IgD-negative memory B cell (primary cell): ENCODE results near the gene PAIP1. TPM values are rescaled to one million over a fixed set of nuclear protein-coding genes. Genes with fewer than 3 reads are reported as not detected.
"Not testable (repeated sequence)": the region's sequence is repeated elsewhere in the genome, so short reads cannot be mapped to it uniquely, and the experiment has no call there.

ENCODE experiments used
- H3K27ac Mint-ChIP-seq, 3 donors: one replicate each; pipeline ENCODE4 v1.8.0; 2020 to 2022; ENCODE audit warnings: mild to moderate bottlenecking in 3 of 3, mixed read lengths in 3 of 3, moderate library complexity in 1 of 3
- H3K27me3 Mint-ChIP-seq: one replicate; pipeline ENCODE4 v1.8.0; 2021; ENCODE audit warnings: mixed read lengths
- H3K36me3 Mint-ChIP-seq: one replicate; pipeline ENCODE4 v1.8.0; 2020; ENCODE audit warnings: mild to moderate bottlenecking, mixed read lengths
- H3K4me1 Mint-ChIP-seq, 3 donors: one replicate each; pipeline ENCODE4 v1.8.0; 2020 to 2022; ENCODE audit warnings: mixed read lengths in 3 of 3, mild to moderate bottlenecking in 1 of 3
- H3K4me3 Mint-ChIP-seq, 4 donors: one replicate each; pipeline ENCODE4 v1.8.0; 2020 to 2022; ENCODE audit warnings: mild to moderate bottlenecking in 4 of 4, mixed read lengths in 4 of 4, moderate library complexity in 3 of 4
- H3K9me3 Mint-ChIP-seq, 3 donors: one replicate each; pipeline ENCODE4 v1.8.0; 2020 to 2021; ENCODE audit warnings: mixed read lengths in 3 of 3, mild to moderate bottlenecking in 1 of 3
- polyA plus RNA-seq: library from polyadenylated mRNA; unstranded; fragments of 300-500 nt; fragmentation: Illumina TruSeq; gene quantifications from one replicate; pipeline ENCODE4 v1.2.3, GENCODE V29; 2021

The PAIP1 gene
- polyA plus RNA-seq, 1 donor from 2014 or later = 35.8 TPM

- Mint-ChIP-seq H3K27me3 (no peaks in the 10 kb centered on the region), H3K9me3 (no peaks in the 10 kb centered on the region), H3K4me1 (peaks cover 11 to 26% (median 19%) of the 10 kb centered on the region in 3 donors), H3K36me3 (peaks cover 2% of the 10 kb centered on the region), H3K4me3 (peak within 1 kb of the TSS; percentile 93 to 99 (median 97)), H3K27ac (peak within 1 kb of the TSS; percentile 70 to 94 (median 92))
These were observed 41.8 kb downstream of the PAIP1 start, which contains the start of gene C5orf34 for GRCh38 chr5:43514816-43515677. C5orf34 (minus strand) TSS chr5:43515148; CDS start chr5:43509339, 5,809 bp downstream.

- Mint-ChIP-seq H3K4me1 (peaks cover 11 to 26% (median 19%) of the 10 kb centered on the region in 3 donors), H3K27me3 (no peaks in the 10 kb centered on the region), H3K4me3 (peak overlapping the region; percentile 93 to 99 (median 97)), H3K27ac (peak overlapping the region; percentile 70 to 94 (median 92)), H3K36me3 (peaks cover 2% of the 10 kb centered on the region), H3K9me3 (no peaks in the 10 kb centered on the region)
These were observed 42.4 kb downstream of the PAIP1 start for GRCh38 chr5:43514471-43514815.

- peaks cover 2% of the 10 kb centered on the region for H3K36me3 Mint-ChIP-seq
- no peaks in the 10 kb centered on the region for H3K9me3 Mint-ChIP-seq
- peak overlapping the region; percentile 93 to 99 (median 97) for H3K4me3 Mint-ChIP-seq
- H3K27me3 Mint-ChIP-seq = no peaks in the 10 kb centered on the region
- peaks cover 11 to 26% (median 19%) of the 10 kb centered on the region in 3 donors for H3K4me1 Mint-ChIP-seq
- H3K27ac Mint-ChIP-seq = peak overlapping the region in 2 of 3 donors; percentile 3 to 70
These were observed 42.9 kb downstream of the PAIP1 start for GRCh38 chr5:43514025-43514424.

GRCh38 chr5:43511062-43511461 is 45.8 kb downstream of the PAIP1 start:
- H3K27me3 Mint-ChIP-seq, H3K27ac Mint-ChIP-seq, H3K9me3 Mint-ChIP-seq, H3K36me3 Mint-ChIP-seq, H3K4me3 Mint-ChIP-seq: not testable (repeated sequence)
- peaks cover 11 to 26% (median 19%) of the 10 kb centered on the region in 3 donors for H3K4me1 Mint-ChIP-seq

GRCh38 chr5:43498581-43498980 is 58.3 kb downstream of the PAIP1 start:
- H3K27me3 Mint-ChIP-seq = no peaks in the 10 kb centered on the region
- peak overlapping the region in 1 of 3 donors; percentile 10 for H3K27ac Mint-ChIP-seq
- no peaks in the 10 kb centered on the region for H3K9me3 Mint-ChIP-seq

GRCh38 chr5:43497311-43498104 is 59.4 kb downstream of the PAIP1 start:
- H3K27me3 Mint-ChIP-seq = no peaks in the 10 kb centered on the region
- H3K4me3 Mint-ChIP-seq = peak overlapping the region in 2 of 4 donors; percentile 24 to 66
- peak overlapping the region in 1 of 3 donors; percentile 20 for H3K27ac Mint-ChIP-seq
- H3K4me1 Mint-ChIP-seq = no peaks in the 10 kb centered on the region
- no peaks in the 10 kb centered on the region for H3K36me3 Mint-ChIP-seq
- H3K9me3 Mint-ChIP-seq = no peaks in the 10 kb centered on the region

More at GRCh38 chr5:43498581-43498980, 58.3 kb downstream of the PAIP1 start:
- no peak overlapping the region for H3K4me3 Mint-ChIP-seq
- no peaks in the 10 kb centered on the region for H3K4me1 Mint-ChIP-seq
- peaks cover 2% of the 10 kb centered on the region for H3K36me3 Mint-ChIP-seq

GRCh38 chr5:43491326-43491725 is 65.6 kb downstream of the PAIP1 start:
- Mint-ChIP-seq H3K36me3 (no peaks in the 10 kb centered on the region), H3K9me3 (no peaks in the 10 kb centered on the region), H3K4me3 (no peak overlapping the region), H3K27ac (no peak overlapping the region), H3K27me3 (no peaks in the 10 kb centered on the region), H3K4me1 (peaks cover 0 to 2% (median 0%) of the 10 kb centered on the region in 3 donors)

- Mint-ChIP-seq H3K9me3 (no peaks in the 10 kb centered on the region), H3K4me3 (no peak overlapping the region), H3K27me3 (no peaks in the 10 kb centered on the region), H3K4me1 (peaks cover 16 to 32% (median 24%) of the 10 kb centered on the region in 3 donors), H3K36me3 (no peaks in the 10 kb centered on the region), H3K27ac (peak overlapping the region in 1 of 3 donors; percentile 100)
These were observed 70.5 kb downstream of the PAIP1 start for GRCh38 chr5:43486353-43486752.

GRCh38 chr5:43485406-43485805 is 71.5 kb downstream of the PAIP1 start:
- Mint-ChIP-seq H3K27ac (peak overlapping the region; percentile 97 to 100 (median 100)), H3K4me1 (peaks cover 16 to 32% (median 24%) of the 10 kb centered on the region in 3 donors), H3K9me3 (no peaks in the 10 kb centered on the region), H3K36me3 (no peaks in the 10 kb centered on the region), H3K4me3 (peak overlapping the region in 3 of 4 donors; percentile 50 to 97 (median 66)), H3K27me3 (no peaks in the 10 kb centered on the region)

- Mint-ChIP-seq H3K36me3 (no peaks in the 10 kb centered on the region), H3K4me3 (peak overlapping the region; percentile 97 to 100 (median 98)), H3K4me1 (peaks cover 19 to 32% (median 26%) of the 10 kb centered on the region in 3 donors), H3K9me3 (no peaks in the 10 kb centered on the region), H3K27me3 (no peaks in the 10 kb centered on the region), H3K27ac (peak overlapping the region; percentile 97 to 100 (median 100))
These were observed 72.6 kb downstream of the PAIP1 start for GRCh38 chr5:43484106-43484849.

- Mint-ChIP-seq H3K27me3 (no peaks in the 10 kb centered on the region), H3K4me3 (peak within 1 kb of the TSS; percentile 97 to 100 (median 98)), H3K36me3 (no peaks in the 10 kb centered on the region), H3K27ac (peak within 1 kb of the TSS; percentile 97 to 100 (median 100)), H3K9me3 (no peaks in the 10 kb centered on the region), H3K4me1 (peaks cover 21 to 32% (median 26%) of the 10 kb centered on the region in 3 donors)
These were observed 73.4 kb downstream of the PAIP1 start, which contains the start of gene TMEM267 for GRCh38 chr5:43483298-43484105. TMEM267 (minus strand) TSS chr5:43483865; CDS start chr5:43453969, 29,896 bp downstream.

GRCh38 chr5:43482490-43483297 is 74.2 kb downstream of the PAIP1 start:
- H3K36me3 Mint-ChIP-seq = no peaks in the 10 kb centered on the region
- no peaks in the 10 kb centered on the region for H3K9me3 Mint-ChIP-seq
- H3K27me3 Mint-ChIP-seq = no peaks in the 10 kb centered on the region
- peak overlapping the region; percentile 94 to 100 (median 97) for H3K27ac Mint-ChIP-seq
- H3K4me3 Mint-ChIP-seq = peak overlapping the region; percentile 97 to 100 (median 98)
- peaks cover 23 to 32% (median 26%) of the 10 kb centered on the region in 3 donors for H3K4me1 Mint-ChIP-seq
